Gastroesophageal sphincter (tissue), 4 donors: Measurements from ENCODE around the gene ARID3A. TPM values are rescaled to one million over a fixed set of nuclear protein-coding genes. Genes with fewer than 3 reads are reported as not detected.
"Not testable (repeated sequence)": the region's sequence is repeated elsewhere in the genome, so short reads cannot be mapped to it uniquely, and the experiment has no call there.

Experiments
- ATAC-seq: fragments of 150-250 bp; one replicate; pipeline ENCODE4 v1.9.1; 2016; ENCODE audit warnings: mild to moderate bottlenecking, moderate library complexity
- H3K27ac ChIP-seq, 4 donors: fragments of 200-600 bp; sonication (generic) in 3 of 4; 1 replicate in 3 of 4; 2 replicates in 1 of 4; pipeline ENCODE4 v1.5.1; 2016 to 2019
- H3K27me3 ChIP-seq: fragments of 200-600 bp; sonication (generic); one replicate; pipeline ENCODE4 v1.5.1; 2019
- H3K36me3 ChIP-seq, 2 donors: fragments of 200-600 bp; sonication (generic); one replicate each; pipeline ENCODE4 v1.5.1; 2019; ENCODE audit warnings: control low read depth in 1 of 2
- H3K4me1 ChIP-seq, 3 donors: fragments of 200-600 bp; sonication (generic); 1 replicate in 2 of 3; 2 replicates in 1 of 3; pipeline ENCODE4 v1.5.1; 2016 to 2019; ENCODE audit warnings: control low read depth in 2 of 3
- H3K4me3 ChIP-seq, 2 donors: fragments of 200-600 bp; sonication (generic); one replicate each; pipeline ENCODE4 v1.5.1; 2019; ENCODE audit warnings: mild to moderate bottlenecking in 1 of 2, moderate library complexity in 1 of 2
- H3K9me3 ChIP-seq, 3 donors: fragments of 200-600 bp; sonication (generic); one replicate each; pipeline ENCODE4 v1.5.1; 2017 to 2019; ENCODE audit warnings: control low read depth in 2 of 3
- EP300 ChIP-seq: sonication (generic); formaldehyde crosslinking; IDR thresholded peaks from one replicate; pipeline ENCODE4 v1.6.1; 2017; ENCODE audit warnings: antibody characterized with exemption, mild to moderate bottlenecking
- POLR2A ChIP-seq, 2 donors: fragments of 450-650 bp; IDR thresholded peaks; one replicate each; pipeline ENCODE4 v1.6.1; 2017; ENCODE audit warnings: antibody characterized with exemption in 2 of 2, mild to moderate bottlenecking in 2 of 2, moderate library complexity in 1 of 2
- POLR2AphosphoS5 ChIP-seq: sonication (generic); formaldehyde crosslinking; IDR thresholded peaks from one replicate; pipeline ENCODE4 v1.6.1; 2017; ENCODE audit warnings: antibody characterized with exemption
- WGBS, 2 donors: methylation state at CpG; one replicate each; pipeline ENCODE4 v1.1.5; 2018; ENCODE audit warnings: low coverage in 1 of 2; 5-methylcytosine and 5-hydroxymethylcytosine counted together
- total RNA-seq, 4 donors: library from RNA; depleted of rRNA; stranded (reverse); fragments of >200 nt; gene quantifications; one replicate each; pipeline ENCODE4 v1.1.0, GENCODE V29; 2016
- TF ChIP-seq, protein P1 (sequence below), 4 experiments: fragments of 200-600 bp in 2 of 4; fragments of 450-650 bp in 2 of 4; sonication (generic) in 1 of 4; IDR thresholded peaks; one replicate each; pipeline ENCODE4 v1.5.1; 2017 to 2019; ENCODE audit warnings: antibody characterized with exemption in 4 of 4, mild to moderate bottlenecking in 2 of 4, moderate library complexity in 2 of 4

ARID3A gene
- total RNA-seq, 4 donors from 2014 or later = 3.6 to 6.2 (median 4.9) TPM

DNA sequence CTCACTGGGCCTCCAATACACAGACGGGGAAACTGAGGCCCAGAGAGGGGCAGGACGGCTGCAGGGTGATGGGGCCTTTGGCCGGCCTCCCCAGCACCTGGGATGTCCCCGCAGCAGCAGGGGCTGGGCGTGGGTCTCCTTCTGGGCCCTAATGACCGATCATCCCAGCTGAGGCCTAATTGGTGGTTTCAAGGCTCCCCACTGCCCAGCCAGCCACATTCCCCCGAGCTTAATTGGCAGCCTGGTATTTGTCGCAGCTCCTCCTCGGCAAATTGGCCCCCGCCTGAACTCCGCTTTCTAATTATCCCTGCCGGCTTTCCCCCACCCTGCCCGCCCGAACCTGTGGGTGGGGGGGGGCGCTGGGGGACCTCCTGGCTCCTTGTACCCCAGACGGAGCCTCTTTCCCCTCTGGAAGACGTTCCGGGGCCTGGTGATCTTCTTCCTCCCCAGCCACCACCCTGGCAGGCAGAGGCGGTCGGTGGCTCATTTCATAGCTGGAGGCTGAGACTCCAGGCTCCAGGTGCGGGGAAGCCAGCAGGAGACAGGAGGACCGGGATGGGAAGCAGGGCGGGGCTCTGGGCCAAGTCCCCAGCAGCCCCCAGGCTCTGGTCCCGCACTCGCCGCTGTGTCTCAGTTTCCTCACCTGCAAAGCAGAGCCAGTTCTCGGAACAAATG is 31.1 kb downstream of the ARID3A start:
- WGBS, 2 donors = 36% methylated on average over 4 of the region's 27 CpGs; no CpG with 5 or more reads in 1 of the 2 donors
- Histone ChIP-seq H3K4me3 (no peak overlapping the region), H3K27me3 (no peaks in the 10 kb centered on the region), H3K36me3 (peaks cover 0 to 26% of the 10 kb centered on the region in 2 donors), H3K27ac (no peak overlapping the region), H3K4me1 (peaks cover 0 to 15% (median 9%) of the 10 kb centered on the region in 3 donors), H3K9me3 (no peaks in the 10 kb centered on the region)
- TF ChIP-seq, protein P1, sequence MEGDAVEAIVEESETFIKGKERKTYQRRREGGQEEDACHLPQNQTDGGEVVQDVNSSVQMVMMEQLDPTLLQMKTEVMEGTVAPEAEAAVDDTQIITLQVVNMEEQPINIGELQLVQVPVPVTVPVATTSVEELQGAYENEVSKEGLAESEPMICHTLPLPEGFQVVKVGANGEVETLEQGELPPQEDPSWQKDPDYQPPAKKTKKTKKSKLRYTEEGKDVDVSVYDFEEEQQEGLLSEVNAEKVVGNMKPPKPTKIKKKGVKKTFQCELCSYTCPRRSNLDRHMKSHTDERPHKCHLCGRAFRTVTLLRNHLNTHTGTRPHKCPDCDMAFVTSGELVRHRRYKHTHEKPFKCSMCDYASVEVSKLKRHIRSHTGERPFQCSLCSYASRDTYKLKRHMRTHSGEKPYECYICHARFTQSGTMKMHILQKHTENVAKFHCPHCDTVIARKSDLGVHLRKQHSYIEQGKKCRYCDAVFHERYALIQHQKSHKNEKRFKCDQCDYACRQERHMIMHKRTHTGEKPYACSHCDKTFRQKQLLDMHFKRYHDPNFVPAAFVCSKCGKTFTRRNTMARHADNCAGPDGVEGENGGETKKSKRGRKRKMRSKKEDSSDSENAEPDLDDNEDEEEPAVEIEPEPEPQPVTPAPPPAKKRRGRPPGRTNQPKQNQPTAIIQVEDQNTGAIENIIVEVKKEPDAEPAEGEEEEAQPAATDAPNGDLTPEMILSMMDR (IDR thresholded peaks at IDR 0.05) = no peak
- TF ChIP-seq EP300 = no peak
- no peak for TF ChIP-seq POLR2AphosphoS5
- no peak for TF ChIP-seq POLR2A (IDR thresholded peaks at IDR 0.05)
- no peak for ATAC-seq

DNA sequence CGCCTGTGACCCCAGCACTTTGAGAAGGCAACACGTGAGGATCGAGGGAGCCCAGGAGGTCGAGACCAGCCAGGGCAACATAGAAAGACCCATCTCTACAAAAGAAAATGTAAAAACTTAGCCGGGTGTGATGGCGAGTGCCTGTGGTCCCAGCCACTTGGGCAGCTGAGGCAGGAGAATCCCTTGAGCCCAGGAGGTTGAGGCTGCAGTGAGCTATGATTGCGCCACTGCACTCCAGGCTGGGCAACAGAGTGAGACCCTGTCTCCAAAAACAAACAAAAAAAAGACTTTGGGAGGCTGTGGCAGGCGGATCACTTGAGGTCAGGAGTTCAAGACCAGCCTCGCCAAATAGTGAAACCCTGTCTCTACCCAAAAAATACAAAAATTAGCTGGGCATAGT is 31.7 kb downstream of the ARID3A start:
- peaks cover 0 to 26% of the 10 kb centered on the region in 2 donors for H3K36me3 ChIP-seq
- not testable (repeated sequence) for H3K27me3 ChIP-seq, ATAC-seq, H3K9me3 ChIP-seq, H3K27ac ChIP-seq, H3K4me3 ChIP-seq
- 80 to 94% methylated on average over 1 to 5 of the region's 9 CpGs for WGBS, 2 donors
- peaks cover 0 to 13% (median 8%) of the 10 kb centered on the region in 3 donors for H3K4me1 ChIP-seq

DNA sequence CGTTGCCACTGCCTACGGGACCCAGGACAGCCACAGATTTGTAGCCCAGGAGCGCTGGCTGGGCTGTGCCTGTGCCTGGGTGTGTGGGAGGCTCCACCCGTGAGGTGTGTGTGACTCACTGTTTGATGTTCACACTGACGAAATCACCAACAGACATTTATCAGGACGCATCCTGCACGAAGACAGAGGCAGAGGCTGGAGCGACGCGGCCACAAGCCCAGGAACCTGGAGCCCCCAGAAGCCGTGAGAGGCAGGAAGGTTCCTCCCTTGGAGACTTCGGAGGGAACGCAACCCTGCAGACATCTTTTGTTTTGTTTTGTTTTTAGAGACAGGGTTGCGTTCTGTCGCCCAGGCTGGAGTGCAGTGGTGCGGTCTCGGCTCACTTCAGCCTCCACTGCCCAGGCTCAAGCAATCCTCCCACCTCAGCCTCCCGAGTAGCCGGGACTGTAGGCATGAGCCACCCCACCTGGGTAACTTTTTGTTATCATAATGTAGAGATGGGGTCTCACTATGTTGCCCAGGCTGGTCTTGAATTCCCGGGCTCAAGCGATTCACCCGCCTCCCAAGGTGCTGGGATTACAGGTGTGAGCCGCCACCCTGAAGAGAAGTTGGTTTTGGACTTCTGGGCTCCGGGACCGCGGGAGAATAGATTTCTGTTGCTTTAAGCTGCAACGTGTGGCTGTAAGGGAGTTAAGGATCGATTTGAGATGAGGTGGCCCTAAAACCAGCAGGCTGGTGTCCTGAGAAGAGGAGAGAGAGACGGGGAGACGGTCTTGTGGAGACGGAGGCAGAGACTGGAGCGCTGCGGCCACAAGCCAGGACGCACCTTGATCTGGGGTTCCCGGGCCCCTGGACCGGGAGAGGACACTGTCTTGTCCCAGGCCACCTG is 33.4 kb downstream of the ARID3A start:
- no peak overlapping the region for H3K27ac ChIP-seq
- H3K36me3 ChIP-seq = peaks cover 0 to 29% of the 10 kb centered on the region in 2 donors
- no peaks in the 10 kb centered on the region for H3K27me3 ChIP-seq
- 91 to 96% methylated on average over 9 to 19 of the region's 36 CpGs for WGBS, 2 donors
- ATAC-seq = no peak
- TF ChIP-seq POLR2A (IDR thresholded peaks at IDR 0.05) (no peak), EP300 (no peak), POLR2AphosphoS5 (no peak)
- TF ChIP-seq, protein P1 (IDR thresholded peaks at IDR 0.05) = no peak
- no peak overlapping the region for H3K4me3 ChIP-seq
- no peaks in the 10 kb centered on the region for H3K4me1 ChIP-seq
- no peaks in the 10 kb centered on the region for H3K9me3 ChIP-seq

DNA sequence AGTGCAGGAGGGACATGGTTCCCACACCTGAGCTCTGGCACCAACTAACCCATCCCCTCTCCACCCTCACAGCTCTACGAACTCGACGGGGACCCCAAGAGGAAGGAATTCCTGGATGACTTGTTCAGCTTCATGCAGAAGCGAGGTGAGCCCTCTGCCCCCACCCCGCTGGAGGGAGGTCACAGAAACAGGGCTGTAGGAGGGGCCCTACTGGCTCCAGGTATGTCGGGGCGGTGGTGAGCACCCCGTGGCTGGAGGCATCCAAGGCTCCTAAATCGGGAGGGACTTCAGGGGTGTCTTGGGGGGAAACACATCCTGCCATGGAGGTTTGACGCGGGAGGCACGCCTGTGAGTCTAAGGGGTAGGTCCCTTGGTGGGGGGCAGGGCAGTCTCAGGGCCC is 34.2 kb downstream of the ARID3A start:
- WGBS, 2 donors = no CpG with 5 or more reads among the region's 12 CpGs
- Histone ChIP-seq H3K27me3 (no peaks in the 10 kb centered on the region), H3K4me1 (no peaks in the 10 kb centered on the region), H3K9me3 (no peaks in the 10 kb centered on the region), H3K36me3 (peaks cover 0 to 37% of the 10 kb centered on the region in 2 donors), H3K27ac (no peak overlapping the region), H3K4me3 (no peak overlapping the region)
- TF ChIP-seq EP300 = no peak
- no peak for TF ChIP-seq POLR2A (IDR thresholded peaks at IDR 0.05)
- TF ChIP-seq, protein P1 (IDR thresholded peaks at IDR 0.05) = no peak
- TF ChIP-seq POLR2AphosphoS5 = no peak
- ATAC-seq = no peak

DNA sequence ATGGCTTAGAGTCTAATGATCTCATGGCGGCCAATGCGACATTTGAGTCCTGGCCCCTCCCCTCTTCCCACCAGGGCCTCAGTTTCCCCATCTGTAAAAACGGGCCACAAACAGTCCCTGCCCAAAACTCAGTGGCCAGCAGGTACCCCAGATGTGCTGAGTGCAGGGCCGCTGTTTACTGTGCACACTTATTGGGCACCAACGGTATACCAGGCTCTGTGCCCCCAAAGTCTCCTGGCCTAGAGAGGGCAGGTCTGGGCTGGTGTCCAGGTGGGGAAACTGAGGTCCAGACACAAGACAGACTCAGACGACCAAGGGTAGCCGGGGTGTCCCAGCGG is 34.7 kb downstream of the ARID3A start:
- H3K4me3 ChIP-seq = no peak overlapping the region
- 40% methylated on average over 1 of the region's 8 CpGs; no CpG with 5 or more reads in 1 of the 2 donors for WGBS, 2 donors
- peaks cover 0 to 43% of the 10 kb centered on the region in 2 donors for H3K36me3 ChIP-seq
- H3K9me3 ChIP-seq = no peaks in the 10 kb centered on the region
- H3K27me3 ChIP-seq = no peaks in the 10 kb centered on the region
- no peaks in the 10 kb centered on the region for H3K4me1 ChIP-seq
- no peak overlapping the region for H3K27ac ChIP-seq
- no peak for ATAC-seq
- TF ChIP-seq POLR2A (IDR thresholded peaks at IDR 0.05) = no peak
- no peak for TF ChIP-seq EP300
- TF ChIP-seq, protein P1 (IDR thresholded peaks at IDR 0.05) = no peak
- TF ChIP-seq POLR2AphosphoS5 = no peak
